MG63 (cell line): ENCODE results near the gene NCR2. TPM values are rescaled to one million over a fixed set of nuclear protein-coding genes. Genes with fewer than 3 reads are reported as not detected.

Experiments
- total RNA-seq: library from RNA; depleted of rRNA; stranded (reverse); fragments of >200 nt; shearing (Covaris generic); gene quantifications from 2 replicates; pipeline ENCODE4 v1.2.3, GENCODE V29; 2014; ENCODE audit warnings: low replicate concordance; rRNA removed

NCR2 gene
- total RNA-seq, 1 experiment from 2014 or later, result not detected

Other genes with a start within 250 kb of the NCR2 start
- not detected in 2 replicates for gene TREML1, start 181.3 kb upstream of the NCR2 start, total RNA-seq
- not detected in 2 replicates for gene TREM2, start 172.5 kb upstream of the NCR2 start, total RNA-seq
- not detected in 2 replicates for gene TREML2, start 134.5 kb upstream of the NCR2 start, total RNA-seq
- gene TREML4, start 107.3 kb upstream of the NCR2 start, total RNA-seq, result not detected in 2 replicates
- not detected in 2 replicates for gene TREM1, start 48.9 kb upstream of the NCR2 start, total RNA-seq
- 0.53 TPM in 1 of 2 replicates, not detected in the other for gene FOXP4, start 210.8 kb downstream of the NCR2 start, total RNA-seq